CD4-positive, alpha-beta T cell treated with Interferon gamma for 1 hour (primary cell): ENCODE data around the gene RGS6.

Experiments
- DNase-seq: peaks from one replicate; pipeline ENCODE4 v3.0.0-alpha.2; 2020

Gene RGS6

DNA sequence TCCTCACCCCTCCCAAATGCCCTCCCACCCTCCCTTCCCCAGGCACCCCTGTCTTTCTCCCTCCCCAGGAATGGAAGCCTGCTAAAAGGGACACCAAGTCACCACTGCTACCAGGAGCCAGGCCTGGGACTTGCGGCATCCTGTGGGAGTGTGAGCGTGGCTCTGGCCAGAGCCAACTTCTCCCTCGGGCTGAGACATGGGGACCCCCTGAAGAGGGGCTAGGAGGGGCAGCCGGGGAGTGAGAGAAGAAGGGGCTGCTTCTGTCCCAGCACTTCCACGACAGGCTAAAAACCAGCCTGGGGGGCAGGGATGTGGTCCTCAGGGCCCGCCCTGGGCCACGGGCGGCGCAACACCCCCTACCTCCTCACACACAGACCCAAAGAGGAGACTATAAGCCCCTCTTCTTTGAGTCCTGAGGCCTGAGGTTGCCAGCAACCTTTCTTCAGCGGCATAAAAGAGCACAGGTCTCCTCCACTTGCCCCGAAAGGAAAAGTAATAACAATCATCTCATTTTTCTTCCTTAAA is 682.7 kb downstream of the RGS6 start:
- no peak for DNase-seq

DNA sequence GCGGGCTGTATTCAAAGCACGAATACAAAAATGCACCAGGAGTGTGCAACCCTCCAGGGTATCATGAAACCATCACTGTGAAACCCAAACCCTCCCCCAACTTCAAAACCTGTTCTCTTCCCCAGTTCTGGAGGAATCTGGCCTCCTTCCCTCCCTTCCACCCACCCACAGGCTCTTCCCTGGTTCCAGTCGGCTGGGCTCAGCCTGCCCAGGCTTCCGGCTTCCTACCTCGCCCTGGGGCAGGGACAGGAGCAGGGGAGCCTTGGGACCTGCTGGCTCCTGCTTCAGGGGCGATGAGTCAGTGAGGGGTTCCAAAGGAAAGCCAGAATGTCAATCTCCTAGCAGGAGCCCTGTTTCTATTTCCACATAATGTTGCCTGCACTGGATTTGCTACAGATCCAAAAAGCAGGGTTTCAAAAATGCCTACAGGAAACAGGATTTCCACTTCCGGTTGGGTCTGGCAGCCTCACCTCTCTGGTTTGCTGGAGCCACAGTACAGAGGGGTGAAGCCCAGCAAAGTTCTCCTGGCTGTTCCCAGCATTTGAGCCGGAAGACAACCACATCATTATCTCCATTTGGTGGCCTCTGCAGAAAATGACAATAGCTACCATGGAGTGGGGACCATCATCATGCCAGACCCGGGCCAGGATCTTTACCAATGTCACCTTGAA is 683.4 kb downstream of the RGS6 start:
- no peak for DNase-seq
